Measurements from ENCODE around the gene PHACTR1.

DNA sequence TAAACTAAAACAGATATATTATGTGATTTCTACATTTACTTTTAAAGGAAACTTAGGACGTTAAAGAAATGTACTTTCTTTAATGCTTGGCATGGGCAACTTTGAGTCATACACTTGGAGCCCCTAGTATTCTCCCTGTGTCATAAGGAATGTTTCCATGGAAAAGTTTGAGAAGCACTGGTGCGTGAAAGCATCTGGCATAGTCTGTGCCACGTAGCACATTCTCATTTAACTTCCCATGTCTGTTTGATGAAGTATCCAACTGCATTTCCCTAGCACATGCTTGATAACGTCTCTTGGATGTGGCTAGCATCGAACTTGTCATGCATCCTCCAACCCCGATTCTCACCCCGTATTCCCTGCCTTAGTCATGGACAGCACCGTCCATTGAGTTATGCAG lies 439.8 kb downstream of the PHACTR1 start:
- TF ChIP-seq POLR2A (IDR thresholded peaks at IDR 0.05; ENCODE audit: low read depth, low read length) (no peak), POLR2AphosphoS5 (IDR thresholded peaks at IDR 0.05; ENCODE audit: low read depth, low read length) (no peak), TAF1 (IDR thresholded peaks at IDR 0.05; ENCODE audit: low read depth, low read length) (no peak), PAX5 (IDR thresholded peaks at IDR 0.05; ENCODE audit: insufficient read depth, low read length, severe bottlenecking) (no peak)

All from GM12891 (cell line).